ENCODE results near the gene CALCB. TPM values are rescaled to one million over a fixed set of nuclear protein-coding genes. Genes with fewer than 3 reads are reported as not detected.

The CALCB gene
- total RNA-seq, 1 donor from 2014 or later = not detected

DNA sequence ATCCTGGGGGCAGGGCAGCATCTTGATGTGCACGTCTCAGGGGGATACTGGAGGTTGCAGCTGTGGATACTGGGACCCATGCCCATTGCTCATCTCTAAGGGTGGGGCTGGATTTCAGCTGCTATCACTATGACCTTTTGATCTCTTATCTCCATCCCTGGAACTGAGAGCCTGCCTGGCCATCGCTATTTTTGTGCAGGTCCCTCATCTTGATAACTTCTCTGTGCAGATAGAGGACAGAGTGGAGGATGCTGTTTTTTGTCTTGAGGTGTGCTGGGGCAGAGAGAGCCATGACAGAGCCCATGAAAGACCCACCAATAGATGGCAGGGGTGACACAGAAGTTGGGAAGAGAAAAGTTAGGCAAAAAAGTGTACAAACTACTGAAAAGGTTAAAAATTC, 36.2 kb downstream of the CALCB start:
- Histone ChIP-seq H3K9me3 (no peaks in the 10 kb centered on the region), H3K36me3 (no peaks in the 10 kb centered on the region), H3K27ac (no peak overlapping the region), H3K4me3 (no peak overlapping the region), H3K27me3 (peaks cover 4% of the 10 kb centered on the region), H3K4me1 (no peaks in the 10 kb centered on the region)
- DNase-seq (no peak), ATAC-seq (no peak)
- intact Hi-C loops (cut with DNase I) = loop anchor here (5.0 kb wide), 1 partner anchor 98 kb away; no protein-coding TSS in a partner anchor
- TF ChIP-seq, protein P1, sequence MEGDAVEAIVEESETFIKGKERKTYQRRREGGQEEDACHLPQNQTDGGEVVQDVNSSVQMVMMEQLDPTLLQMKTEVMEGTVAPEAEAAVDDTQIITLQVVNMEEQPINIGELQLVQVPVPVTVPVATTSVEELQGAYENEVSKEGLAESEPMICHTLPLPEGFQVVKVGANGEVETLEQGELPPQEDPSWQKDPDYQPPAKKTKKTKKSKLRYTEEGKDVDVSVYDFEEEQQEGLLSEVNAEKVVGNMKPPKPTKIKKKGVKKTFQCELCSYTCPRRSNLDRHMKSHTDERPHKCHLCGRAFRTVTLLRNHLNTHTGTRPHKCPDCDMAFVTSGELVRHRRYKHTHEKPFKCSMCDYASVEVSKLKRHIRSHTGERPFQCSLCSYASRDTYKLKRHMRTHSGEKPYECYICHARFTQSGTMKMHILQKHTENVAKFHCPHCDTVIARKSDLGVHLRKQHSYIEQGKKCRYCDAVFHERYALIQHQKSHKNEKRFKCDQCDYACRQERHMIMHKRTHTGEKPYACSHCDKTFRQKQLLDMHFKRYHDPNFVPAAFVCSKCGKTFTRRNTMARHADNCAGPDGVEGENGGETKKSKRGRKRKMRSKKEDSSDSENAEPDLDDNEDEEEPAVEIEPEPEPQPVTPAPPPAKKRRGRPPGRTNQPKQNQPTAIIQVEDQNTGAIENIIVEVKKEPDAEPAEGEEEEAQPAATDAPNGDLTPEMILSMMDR (IDR thresholded peaks at IDR 0.05) = no peak

DNA sequence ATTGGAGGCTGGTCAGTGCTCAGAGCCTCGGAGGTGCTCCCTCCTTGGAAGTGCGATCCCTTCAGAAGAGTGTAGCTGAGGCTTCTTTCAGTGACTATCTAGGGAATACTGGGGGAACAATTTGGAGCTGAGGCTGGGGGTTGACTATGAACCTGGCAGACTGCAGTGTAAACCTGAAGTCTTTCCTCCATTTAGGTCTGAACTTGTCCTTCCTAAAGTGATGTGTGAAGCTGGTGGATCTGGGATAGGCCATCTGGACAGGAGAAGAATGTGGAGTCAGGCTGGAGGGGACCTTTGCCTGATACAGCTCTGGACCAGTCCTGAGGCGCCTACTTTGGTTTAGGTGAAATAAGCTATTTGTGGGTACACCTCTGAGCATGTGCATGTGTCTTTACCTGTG, 37.8 kb downstream of the CALCB start:
- DNase-seq = no peak
- peaks cover 17% of the 10 kb centered on the region for H3K27me3 ChIP-seq
- intact Hi-C loops (cut with DNase I) = no loop called here
- TF ChIP-seq, protein P1 (IDR thresholded peaks at IDR 0.05) = no peak
- no peaks in the 10 kb centered on the region for H3K36me3 ChIP-seq
- H3K27ac ChIP-seq = no peak overlapping the region
- ATAC-seq = no peak
- no peaks in the 10 kb centered on the region for H3K9me3 ChIP-seq
- H3K4me1 ChIP-seq = no peaks in the 10 kb centered on the region
- no peak overlapping the region for H3K4me3 ChIP-seq

DNA sequence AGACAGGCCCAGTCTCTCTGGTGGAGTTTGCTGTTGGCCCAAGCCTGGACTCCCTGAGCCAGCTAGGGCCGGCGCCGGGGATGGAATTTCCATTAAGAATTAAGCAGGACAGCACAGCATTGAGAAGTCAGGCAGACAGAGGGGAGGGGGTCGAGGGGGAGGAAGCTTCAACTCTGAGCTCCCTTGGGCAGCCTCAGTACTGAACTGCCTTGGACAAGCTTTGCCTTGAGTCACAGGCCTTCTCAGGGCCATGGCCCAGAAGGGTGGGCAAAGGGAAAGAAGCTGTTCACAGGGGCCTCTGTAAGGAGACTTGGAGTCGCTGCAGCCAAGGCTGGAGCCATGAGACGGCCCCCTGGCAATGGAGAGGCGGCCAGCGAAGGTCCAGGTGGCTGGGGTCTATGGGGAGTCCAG, 38.7 kb downstream of the CALCB start:
- H3K9me3 ChIP-seq = no peaks in the 10 kb centered on the region
- ATAC-seq (no peak), DNase-seq (no peak)
- no peaks in the 10 kb centered on the region for H3K36me3 ChIP-seq
- intact Hi-C loops (cut with DNase I) = no loop called here
- H3K4me1 ChIP-seq = no peaks in the 10 kb centered on the region
- no peak overlapping the region for H3K27ac ChIP-seq
- TF ChIP-seq, protein P1 (IDR thresholded peaks at IDR 0.05) = no peak
- H3K4me3 ChIP-seq = no peak overlapping the region
- peaks cover 20% of the 10 kb centered on the region for H3K27me3 ChIP-seq

DNA sequence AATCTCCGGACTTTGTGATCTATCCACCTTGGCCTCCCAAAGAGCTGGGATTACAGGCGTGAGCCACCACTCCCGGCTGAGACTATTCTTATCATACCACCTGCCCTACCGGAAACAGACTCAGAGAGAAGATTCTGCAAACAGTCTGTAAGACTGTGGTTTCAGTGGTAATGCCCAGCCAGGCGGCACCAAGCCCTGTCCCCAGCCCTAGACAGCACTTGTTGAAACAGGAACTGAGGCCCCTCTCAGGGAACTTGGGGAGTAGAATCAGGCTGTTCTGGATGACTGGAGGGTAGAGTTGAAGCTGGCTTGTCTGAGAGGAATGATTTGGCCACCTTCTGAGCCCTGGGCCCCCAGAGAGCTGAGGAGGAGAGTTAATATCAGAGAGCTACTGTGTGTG, 40.0 kb downstream of the CALCB start:
- DNase-seq = no peak
- TF ChIP-seq, protein P1 (IDR thresholded peaks at IDR 0.05) = no peak
- intact Hi-C loops (cut with DNase I) = no loop called here
- Histone ChIP-seq H3K9me3 (no peaks in the 10 kb centered on the region), H3K27ac (no peak overlapping the region), H3K4me3 (no peak overlapping the region), H3K4me1 (no peaks in the 10 kb centered on the region), H3K36me3 (no peaks in the 10 kb centered on the region), H3K27me3 (peaks cover 20% of the 10 kb centered on the region)
- ATAC-seq = no peak

DNA sequence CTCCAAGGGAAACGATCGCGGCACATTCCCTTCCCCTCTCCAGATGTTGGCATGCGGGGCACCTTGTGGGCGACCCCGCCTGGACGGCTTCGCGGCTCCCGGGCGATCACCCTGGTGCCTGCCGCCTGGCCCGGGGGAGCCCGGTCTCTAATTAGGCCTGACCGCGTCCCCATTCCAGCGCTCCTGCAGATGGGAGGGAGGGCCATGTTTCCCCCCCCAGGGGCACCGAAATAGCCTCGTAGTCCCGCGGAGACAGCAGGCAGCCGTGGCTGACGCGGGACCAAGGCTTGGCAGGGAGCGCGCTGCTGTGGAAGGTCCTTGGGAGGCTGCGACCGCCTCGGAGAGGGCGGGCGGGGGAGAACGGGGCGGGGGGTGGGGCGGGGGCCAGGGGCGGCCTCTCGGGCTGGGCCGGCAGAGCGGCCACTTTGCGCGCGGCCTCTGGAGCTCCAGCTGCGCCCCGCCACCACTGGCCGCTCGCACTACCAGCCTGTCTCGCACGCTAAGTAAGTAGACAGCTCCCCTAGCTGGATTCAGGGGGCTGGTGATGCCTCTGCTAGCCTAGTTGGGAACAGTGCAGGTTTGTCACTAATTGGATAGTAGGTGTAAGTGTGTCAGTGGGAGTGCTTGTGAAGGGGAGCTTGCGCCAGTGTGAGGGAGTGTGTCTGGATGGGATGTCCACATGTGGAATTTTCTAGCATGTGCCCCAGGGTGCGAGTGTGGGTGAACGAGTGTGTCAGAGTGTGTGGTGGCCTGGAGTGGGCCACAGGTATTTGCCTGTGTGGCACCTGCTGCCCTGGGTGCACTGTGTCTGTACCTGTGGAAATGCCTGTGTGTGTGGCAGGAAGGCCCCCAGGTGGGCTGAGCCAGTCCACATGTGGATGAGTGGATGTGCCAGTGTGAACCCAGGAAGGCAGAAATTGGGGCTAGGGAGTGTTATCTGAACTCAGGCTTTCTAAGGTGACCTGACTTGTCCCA, 41.4 kb downstream of the CALCB start, which contains the start of gene INSC:
TSS of gene INSC (plus strand) at position 423 of the 975 bp plus-strand sequence. CDS start 34,252 bp downstream, outside the sequence.
- peak; percentile 25 for ATAC-seq
- H3K4me3 ChIP-seq = no peak within 1 kb of the TSS

More for the DNA sequence above, 41.4 kb downstream of the CALCB start, which contains the start of gene INSC:
- intact Hi-C loops (cut with DNase I) = no loop called here
- DNase-seq = no peak
- H3K27me3 ChIP-seq = peaks cover 20% of the 10 kb centered on the region
- no peak within 1 kb of the TSS for H3K27ac ChIP-seq
- no peaks in the 10 kb centered on the region for H3K9me3 ChIP-seq
- TF ChIP-seq, protein P1 (IDR thresholded peaks at IDR 0.05) = no peak
- no peaks in the 10 kb centered on the region for H3K36me3 ChIP-seq
- no peaks in the 10 kb centered on the region for H3K4me1 ChIP-seq
